ENCODE measurements around the gene FRS3. TPM values are rescaled to one million over a fixed set of nuclear protein-coding genes. Genes with fewer than 3 reads are reported as not detected.

FRS3 gene
- total and polyA plus RNA-seq, 2 of the 8 experiments (the other 6 are each of a cell fraction or from before 2014, with no cell fraction given) = 3.4 to 4.4 TPM

DNA sequence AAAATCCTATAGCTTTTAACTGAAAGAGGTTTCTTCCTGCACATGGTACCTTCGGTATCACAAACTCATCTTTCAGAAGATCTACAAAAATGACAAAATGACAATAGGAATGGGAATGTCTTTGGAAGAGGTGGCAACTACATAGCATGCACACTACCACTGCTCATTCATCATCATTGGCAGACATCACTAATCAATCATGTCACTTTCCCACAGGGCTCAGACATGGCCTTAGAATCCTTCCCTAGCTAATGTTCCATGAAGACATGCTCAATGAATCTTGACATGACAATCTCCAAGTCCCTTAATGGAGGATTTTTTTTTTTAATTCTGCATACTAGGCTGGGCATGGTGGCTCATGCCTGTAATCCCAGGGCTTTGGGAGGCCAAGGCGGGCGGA lies 29.3 kb downstream of the FRS3 start:
- no peak overlapping the region for H2BK12ac ChIP-seq (ENCODE audit: low read depth, low read length)
- H4K5ac ChIP-seq (ENCODE audit: insufficient read length, low read depth, low read length) = no peak overlapping the region
- H3K79me1 ChIP-seq (ENCODE audit: low read depth, low read length) = no peaks in the 10 kb centered on the region
- TF ChIP-seq SP2 (IDR thresholded peaks at IDR 0.05; ENCODE audit: low read length) = no peak
- no peaks in the 10 kb centered on the region for H3K79me2 ChIP-seq (ENCODE audit: control insufficient read depth in 1 of 2, insufficient read depth in 2 of 2, low read length in 2 of 2)
- no peak for DNase-seq (ENCODE audit: low read depth in 1 of 2, low spot score in 2 of 2)
- no peaks in the 10 kb centered on the region for H3K27me3 ChIP-seq (replicated peaks in 1 of 4; ENCODE audit: control insufficient read depth in 3 of 4, extremely low read depth in 1 of 4, insufficient read depth in 3 of 4, low read length in 3 of 4)
- no peak overlapping the region for H4K8ac ChIP-seq (ENCODE audit: extremely low read depth, insufficient read depth, low read length)
- no peak overlapping the region for H2BK15ac ChIP-seq (ENCODE audit: low read length)
- no peak for FAIRE-seq
- no peak overlapping the region for H3K56ac ChIP-seq (replicated peaks; ENCODE audit: insufficient read length, low read depth, low read length)
- H4K91ac ChIP-seq (replicated peaks; ENCODE audit: insufficient read length, low read length) = no peak overlapping the region
- H3K27ac ChIP-seq (ENCODE audit: low read depth, low read length) = no peak overlapping the region
- H2BK20ac ChIP-seq (ENCODE audit: low read length) = no peak overlapping the region
- H3K4me2 ChIP-seq (ENCODE audit: insufficient read depth in 1 of 2, low read depth in 2 of 2, low read length in 2 of 2) = no peak overlapping the region
- H2BK120ac ChIP-seq (replicated peaks; ENCODE audit: low read depth, low read length) = no peak overlapping the region
- no peak overlapping the region for H3K14ac ChIP-seq (ENCODE audit: insufficient read length)
- H3K23me2 ChIP-seq (ENCODE audit: low read depth, low read length) = no peaks in the 10 kb centered on the region
- ChIA-PET CTCF (ENCODE audit: partially characterized antibody) (interaction anchor here (2.0 to 4.4 kb wide), 5 partner anchors 13 to 383 kb away, joined by 5 to 21 read pairs (median 9); no protein-coding TSS in a partner anchor), POLR2A (ENCODE audit: partially characterized antibody) (no interaction called here)
- WGBS, 2 experiments (ENCODE audit: extremely low coverage in 1 of 2, insufficient coverage in 1 of 2, insufficient read length in 1 of 2, insufficient replicate concordance in 2 of 2, low coverage in 1 of 2, low lambda C conversion rate in 2 of 2, missing lambda C conversion rate in 1 of 2) = 98% methylated on average over 3 of the region's 3 CpGs; no CpG with 5 or more reads in 1 of the 2 experiments
- no peak overlapping the region for H2BK5ac ChIP-seq (ENCODE audit: low read depth, low read length)
- no peaks in the 10 kb centered on the region for H3K36me3 ChIP-seq (ENCODE audit: control insufficient read depth in 2 of 4, insufficient read depth in 4 of 4, low read length in 3 of 4)
- no peak overlapping the region for H3K9ac ChIP-seq (replicated peaks in 1 of 4; ENCODE audit: extremely low read depth in 1 of 4, low read depth in 3 of 4, low read length in 3 of 4)
- H3K18ac ChIP-seq (ENCODE audit: extremely low read depth, low read length) = no peak overlapping the region
- no peak overlapping the region for H3K4me3 ChIP-seq (ENCODE audit: extremely low read depth in 1 of 4, insufficient read depth in 2 of 4, low read depth in 3 of 4, low read length in 4 of 4)
- H2AK5ac ChIP-seq (ENCODE audit: low read depth, low read length) = no peak overlapping the region
- H3K23ac ChIP-seq (ENCODE audit: insufficient read length) = no peak overlapping the region
- no peak overlapping the region for H2AFZ ChIP-seq (ENCODE audit: low read length)
- H4K20me1 ChIP-seq (replicated peaks in 1 of 2; ENCODE audit: control insufficient read depth in 1 of 2, insufficient read depth in 2 of 2, low read length in 2 of 2) = no peaks in the 10 kb centered on the region
- H3K4me1 ChIP-seq (replicated peaks in 1 of 4; ENCODE audit: control insufficient read depth in 3 of 4, insufficient read depth in 4 of 4, low read length in 3 of 4) = peaks cover 0 to 3% (median 0%) of the 10 kb centered on the region in 4 experiments; a peak in 2 of 7 replicates
- H3K4ac ChIP-seq (replicated peaks; ENCODE audit: insufficient read length, low read depth, low read length) = no peak overlapping the region
- H3K9me3 ChIP-seq (ENCODE audit: insufficient read depth in 2 of 2, low read depth in 1 of 2, low read length in 1 of 2) = no peaks in the 10 kb centered on the region
